Epidermal melanocyte (primary cell): ENCODE data around the gene MGAT5.

ENCODE experiments used
- DNase-seq: peaks from one replicate; pipeline ENCODE4 v3.0.0; 2011; ENCODE audit warnings: low spot score; ENCODE audit not compliant: insufficient read length

MGAT5 gene

GRCh38 chr2:134393075-134393461 is 139.2 kb downstream of the MGAT5 start:
- no peak for DNase-seq

DNA sequence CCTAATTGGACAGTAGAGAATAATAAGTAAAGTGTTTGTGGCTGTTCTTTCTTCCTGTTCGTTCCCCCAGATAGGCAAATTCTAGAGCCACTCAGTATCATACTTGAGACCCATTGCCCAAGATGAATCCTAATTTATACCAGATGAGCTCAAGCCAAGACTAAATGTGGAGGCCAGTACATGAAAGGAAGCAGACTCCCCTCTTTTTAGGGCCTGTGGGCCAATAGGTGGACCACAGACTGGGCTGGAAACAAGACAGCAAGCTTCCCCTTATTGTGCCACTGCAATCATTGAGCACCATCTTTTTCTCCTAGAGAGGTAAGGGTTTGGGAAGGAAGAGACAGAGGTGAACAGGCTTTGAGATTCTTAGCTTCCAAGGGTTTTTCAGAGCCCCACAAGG is 141.9 kb downstream of the MGAT5 start:
- no peak for DNase-seq

GRCh38 chr2:134396493-134396892 is 142.6 kb downstream of the MGAT5 start:
- DNase-seq = no peak

- no peak for DNase-seq
These were observed 143.4 kb downstream of the MGAT5 start for GRCh38 chr2:134397146-134397896.

- no peak for DNase-seq
These were observed 144.4 kb downstream of the MGAT5 start for GRCh38 chr2:134398300-134398699.

- no peak for DNase-seq
These were observed 145.2 kb downstream of the MGAT5 start for GRCh38 chr2:134399096-134399495.

DNA sequence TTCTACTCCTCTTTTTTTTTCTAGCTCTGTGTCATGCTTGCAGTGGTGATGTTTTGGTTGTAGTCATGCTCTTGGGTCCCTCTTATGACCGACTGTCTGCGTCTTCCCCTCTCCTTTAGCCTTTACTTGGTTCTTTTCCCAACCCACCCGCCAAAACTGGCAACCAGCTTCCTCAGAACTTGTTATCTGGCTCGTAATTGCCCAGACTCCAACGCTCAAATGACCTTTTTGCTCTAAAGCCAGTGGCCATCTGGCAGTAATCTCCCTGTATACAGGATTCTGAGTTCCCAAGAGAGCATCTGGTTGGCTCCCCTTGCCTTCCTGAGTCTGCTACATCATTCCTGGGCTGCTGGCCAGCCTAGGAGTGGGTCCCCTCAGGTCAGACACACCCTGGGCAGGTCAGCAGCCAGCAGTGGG is 147.2 kb downstream of the MGAT5 start:
- DNase-seq = no peak

DNA sequence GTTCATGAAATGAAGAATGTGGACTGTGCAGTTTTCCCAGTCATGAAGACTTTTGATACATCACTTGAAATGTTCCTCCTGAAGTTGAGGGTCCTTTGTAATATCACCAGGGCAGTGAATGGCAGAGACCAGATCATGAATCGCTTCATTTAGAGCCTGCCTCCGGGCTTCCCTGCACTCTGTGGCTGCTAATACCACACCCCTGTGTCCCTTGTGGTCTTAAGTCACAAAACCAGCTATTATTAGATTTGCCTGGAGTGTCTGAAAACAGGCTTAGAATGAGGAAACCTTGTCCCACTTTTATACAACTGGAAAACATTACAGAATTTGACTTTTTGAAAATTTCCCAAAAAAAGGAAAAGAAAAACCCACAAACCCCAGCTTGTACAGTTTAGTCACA is 147.9 kb downstream of the MGAT5 start:
- no peak for DNase-seq

DNA sequence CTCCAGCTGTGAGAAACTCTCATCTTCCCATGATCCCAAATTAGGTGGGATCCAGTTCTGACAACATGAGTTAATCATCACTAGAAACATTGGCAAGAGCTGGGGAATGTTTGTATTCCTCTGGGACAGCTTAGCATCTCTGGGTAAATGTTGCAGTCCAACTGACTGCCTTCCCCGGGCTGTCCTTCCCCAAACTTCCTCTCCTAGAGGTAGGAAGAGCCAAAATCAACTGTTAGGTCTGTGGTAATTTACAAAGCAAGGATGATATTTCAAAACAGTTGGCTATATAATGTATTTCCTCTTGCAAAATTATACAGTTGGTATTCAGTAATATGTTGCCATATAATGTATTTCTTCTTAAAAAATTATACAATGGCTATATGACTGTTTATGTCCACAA is 148.5 kb downstream of the MGAT5 start:
- no peak for DNase-seq

GRCh38 chr2:134405611-134406081 is 151.8 kb downstream of the MGAT5 start:
- DNase-seq = no peak

GRCh38 chr2:134406311-134406710 is 152.4 kb downstream of the MGAT5 start:
- DNase-seq = no peak

DNA sequence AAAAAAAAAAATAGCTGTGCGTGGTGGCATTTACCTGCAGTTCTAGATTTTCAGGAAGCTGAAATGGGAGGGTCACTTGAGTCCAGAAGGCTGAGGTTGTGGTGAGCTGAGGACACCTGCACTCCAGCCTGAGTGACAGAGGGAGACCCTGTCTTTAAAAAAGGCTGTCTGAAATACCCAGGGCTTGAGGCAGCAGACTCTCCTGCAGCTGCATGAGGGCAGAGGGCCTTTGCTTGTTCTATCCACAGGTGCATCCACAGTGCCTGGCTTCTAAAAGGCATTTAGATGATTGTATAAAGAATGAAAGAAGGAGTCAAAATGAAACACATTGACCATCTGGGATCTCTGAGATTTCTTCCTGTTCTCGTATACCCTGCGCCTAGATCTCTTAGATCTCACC is 152.9 kb downstream of the MGAT5 start:
- no peak for DNase-seq

DNA sequence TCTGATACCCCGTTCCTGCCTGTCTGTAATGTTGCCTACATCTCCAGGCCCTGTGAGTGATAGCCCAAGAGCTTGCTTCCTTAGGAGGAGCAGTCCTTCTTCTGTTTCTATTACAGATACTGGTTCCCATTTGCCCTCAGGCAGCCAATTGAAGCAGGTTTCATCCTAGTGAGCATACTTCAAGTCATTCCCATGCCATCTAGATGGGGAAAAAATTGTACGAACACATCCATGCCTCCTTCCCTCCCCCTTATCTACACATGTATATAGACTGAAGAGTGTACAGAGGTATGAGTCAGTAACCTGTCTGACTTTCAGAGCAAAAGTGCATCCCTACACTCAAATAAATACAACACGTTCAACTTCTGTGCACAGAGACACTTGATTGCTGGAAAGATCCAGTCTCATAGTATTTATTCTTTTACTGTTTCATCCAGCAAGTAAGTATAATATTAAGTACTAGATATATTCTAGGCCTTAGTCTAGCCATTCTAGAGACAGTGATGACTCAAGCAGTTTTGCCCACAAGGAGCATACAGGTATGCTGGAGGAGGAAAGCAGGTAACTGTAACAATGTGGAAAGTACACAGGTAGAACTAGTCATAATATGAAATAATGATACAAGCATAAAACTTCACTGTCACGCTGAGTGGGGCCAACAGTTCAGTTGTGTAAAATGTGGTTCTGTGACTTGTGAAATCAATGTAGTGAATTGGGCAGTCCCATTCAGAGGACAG is 153.4 kb downstream of the MGAT5 start:
- DNase-seq = no peak

DNA sequence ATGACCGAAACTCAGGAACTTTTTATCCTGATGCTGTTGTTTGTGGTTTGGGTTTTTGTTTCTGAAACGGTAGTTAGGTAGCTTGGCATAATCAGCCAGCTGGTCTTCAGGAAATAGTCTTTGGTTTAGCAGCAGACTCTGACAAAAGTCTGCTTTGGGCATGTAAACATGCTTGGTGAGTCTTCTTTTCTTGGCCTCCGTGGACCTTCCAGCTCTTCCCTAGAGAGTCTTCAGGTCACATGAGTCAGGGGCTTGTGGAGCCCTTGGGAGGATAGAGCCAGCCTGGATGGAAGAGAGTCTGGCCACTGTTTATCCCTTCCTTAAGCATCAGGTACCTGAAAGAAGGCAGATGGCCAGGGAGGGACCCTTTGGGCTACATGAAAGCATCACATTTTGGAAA is 154.5 kb downstream of the MGAT5 start:
- DNase-seq = no peak

DNA sequence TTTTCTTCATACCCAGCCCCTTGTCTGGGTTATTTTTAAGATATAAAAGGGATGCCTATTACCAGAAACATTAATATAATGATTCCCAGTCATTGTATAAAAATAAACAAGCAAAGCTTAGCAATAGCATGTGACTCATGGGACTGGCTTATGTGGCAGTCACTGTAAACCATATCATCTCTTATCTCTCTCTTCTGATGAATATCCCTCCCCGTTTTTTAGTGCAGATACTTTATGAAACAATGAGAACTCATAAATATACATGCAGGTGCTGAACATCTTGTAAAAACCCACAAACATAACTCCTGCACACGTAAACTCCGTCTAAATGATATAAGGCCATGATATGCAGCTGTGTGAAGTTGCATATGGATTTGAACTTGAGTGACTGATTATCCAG is 154.9 kb downstream of the MGAT5 start:
- DNase-seq = no peak

DNA sequence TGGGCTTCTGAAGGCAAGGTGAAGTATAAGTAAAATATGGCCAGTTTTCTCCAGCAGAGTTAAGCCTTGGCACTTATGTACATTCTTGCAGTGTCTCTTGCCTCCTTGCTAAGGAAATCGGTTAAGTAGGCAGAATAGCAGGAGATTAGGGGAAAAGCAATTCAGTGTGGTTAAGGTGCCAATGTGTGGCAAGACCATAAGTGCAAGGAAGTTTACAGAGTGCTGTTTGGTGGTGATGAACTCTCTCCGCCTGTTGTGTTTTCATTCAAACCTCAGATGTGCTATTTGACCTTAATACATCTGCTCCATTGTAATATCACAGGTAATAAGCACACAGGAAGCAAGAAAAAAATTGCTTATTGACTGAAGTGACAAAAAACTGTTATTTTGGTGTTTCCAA is 156.1 kb downstream of the MGAT5 start:
- DNase-seq = no peak

DNA sequence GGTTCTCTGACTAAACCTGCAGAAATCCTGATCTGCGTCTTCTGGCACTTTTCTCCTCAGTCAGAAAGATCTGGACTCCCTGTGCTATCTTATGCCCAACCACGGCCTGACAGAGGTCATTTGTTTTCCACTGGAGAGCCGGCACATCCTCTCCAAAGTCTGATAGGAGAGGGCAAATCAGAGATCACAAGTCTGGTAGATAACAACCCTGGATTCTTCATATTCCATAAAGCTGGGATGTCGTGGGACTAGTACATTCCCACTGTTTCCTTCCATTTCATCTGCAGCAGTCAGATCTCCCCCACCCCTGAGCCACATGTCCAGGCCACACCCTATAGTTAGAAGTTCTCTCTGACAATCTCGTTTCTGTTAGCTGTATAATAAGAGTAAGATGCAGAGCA is 157.0 kb downstream of the MGAT5 start:
- DNase-seq = no peak

DNA sequence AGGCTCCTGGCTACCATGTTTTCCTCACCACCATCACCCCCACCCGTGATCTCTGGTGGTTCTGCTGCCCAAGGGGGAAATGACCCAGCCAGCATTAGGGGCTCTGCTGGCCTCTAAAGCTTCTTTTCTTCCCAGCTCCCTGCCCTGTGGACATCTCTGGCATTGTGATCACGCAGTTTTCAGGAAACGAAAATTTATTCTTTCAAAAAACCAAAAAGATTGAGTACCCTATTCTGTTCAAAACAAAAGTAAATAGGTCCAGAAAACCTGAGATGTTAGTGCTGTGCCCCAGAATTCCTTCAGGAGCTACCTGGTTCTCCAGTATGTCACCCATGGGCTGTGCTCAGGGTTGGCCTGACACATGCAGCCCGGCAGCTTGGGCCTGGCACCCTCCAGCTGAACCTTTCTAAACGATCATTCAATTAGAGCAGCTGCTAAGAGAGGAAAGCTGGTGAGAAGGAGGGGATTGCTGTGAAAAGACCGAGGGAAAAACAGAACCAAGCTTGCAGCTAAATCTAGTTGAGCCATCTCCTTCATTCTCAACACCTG is 157.5 kb downstream of the MGAT5 start:
- no peak for DNase-seq

DNA sequence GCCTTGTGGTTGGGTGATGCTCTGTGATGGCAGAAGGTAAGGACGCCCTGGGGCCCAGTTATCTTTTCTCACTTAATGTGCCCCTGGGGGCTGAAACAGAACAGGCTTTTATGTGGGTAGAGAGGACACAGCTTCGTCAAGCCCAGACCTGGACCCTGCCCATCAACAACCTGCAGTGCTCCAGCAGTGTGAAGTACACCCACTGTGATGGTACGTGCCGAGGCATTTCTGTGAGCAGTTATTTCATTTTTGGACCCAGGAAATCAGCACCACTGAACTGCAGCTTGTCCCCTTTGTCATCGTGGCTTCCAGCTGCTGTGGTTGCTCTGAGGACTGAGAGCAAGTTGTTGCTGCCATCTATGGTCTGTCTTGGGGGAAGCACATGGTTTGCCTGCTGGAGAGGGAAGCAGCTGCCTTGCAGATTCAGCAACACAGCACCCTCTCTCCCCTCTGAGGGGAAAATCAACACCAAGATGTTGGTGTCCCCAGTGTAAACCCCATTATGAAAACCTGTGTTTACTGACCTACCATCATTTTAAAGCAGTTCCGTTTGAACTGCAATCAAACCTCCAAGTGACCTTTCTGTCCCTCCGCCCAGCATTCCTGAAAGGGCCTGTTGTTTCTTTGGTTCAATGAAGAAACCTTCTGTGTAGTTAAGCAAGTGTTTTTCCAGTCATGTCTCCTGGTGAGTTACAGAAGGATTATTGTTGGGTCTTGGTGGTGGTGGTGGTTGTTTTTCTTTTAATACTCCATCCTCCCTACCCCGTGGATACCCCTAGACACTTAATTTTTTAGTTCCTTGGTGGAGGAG is 158.2 kb downstream of the MGAT5 start:
- peak; percentile 71 for DNase-seq

GRCh38 chr2:134412639-134412999 is 158.7 kb downstream of the MGAT5 start:
- no peak for DNase-seq

GRCh38 chr2:134413430-134413829 is 159.6 kb downstream of the MGAT5 start:
- no peak for DNase-seq

- DNase-seq = no peak
These were observed 160.0 kb downstream of the MGAT5 start for GRCh38 chr2:134413912-134414311.
